Measurements from ENCODE around the gene TYK2.

The TYK2 gene

GRCh38 chr19:10419646-10420443 lies 39.5 kb upstream of the TYK2 start:
- H3K9me3 ChIP-seq (ENCODE audit: severe bottlenecking), result no peaks in the 10 kb centered on the region
- no peak for ATAC-seq (ENCODE audit: low read depth)
- H3K36me3 ChIP-seq (ENCODE audit: low read depth), result no peaks in the 10 kb centered on the region
- no peak overlapping the region for H3K27ac ChIP-seq (ENCODE audit: poor library complexity, severe bottlenecking)
- H3K4me3 ChIP-seq (ENCODE audit: severe bottlenecking), result peak overlapping the region; percentile 13
- TF ChIP-seq, protein P1, sequence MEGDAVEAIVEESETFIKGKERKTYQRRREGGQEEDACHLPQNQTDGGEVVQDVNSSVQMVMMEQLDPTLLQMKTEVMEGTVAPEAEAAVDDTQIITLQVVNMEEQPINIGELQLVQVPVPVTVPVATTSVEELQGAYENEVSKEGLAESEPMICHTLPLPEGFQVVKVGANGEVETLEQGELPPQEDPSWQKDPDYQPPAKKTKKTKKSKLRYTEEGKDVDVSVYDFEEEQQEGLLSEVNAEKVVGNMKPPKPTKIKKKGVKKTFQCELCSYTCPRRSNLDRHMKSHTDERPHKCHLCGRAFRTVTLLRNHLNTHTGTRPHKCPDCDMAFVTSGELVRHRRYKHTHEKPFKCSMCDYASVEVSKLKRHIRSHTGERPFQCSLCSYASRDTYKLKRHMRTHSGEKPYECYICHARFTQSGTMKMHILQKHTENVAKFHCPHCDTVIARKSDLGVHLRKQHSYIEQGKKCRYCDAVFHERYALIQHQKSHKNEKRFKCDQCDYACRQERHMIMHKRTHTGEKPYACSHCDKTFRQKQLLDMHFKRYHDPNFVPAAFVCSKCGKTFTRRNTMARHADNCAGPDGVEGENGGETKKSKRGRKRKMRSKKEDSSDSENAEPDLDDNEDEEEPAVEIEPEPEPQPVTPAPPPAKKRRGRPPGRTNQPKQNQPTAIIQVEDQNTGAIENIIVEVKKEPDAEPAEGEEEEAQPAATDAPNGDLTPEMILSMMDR (IDR thresholded peaks at IDR 0.05; ENCODE audit: poor library complexity, severe bottlenecking), result no peak
- H3K27me3 ChIP-seq (ENCODE audit: insufficient read depth, poor library complexity, severe bottlenecking), result peaks cover 75% of the 10 kb centered on the region
- no peak for DNase-seq (ENCODE audit: low spot score)
- H3K4me1 ChIP-seq (ENCODE audit: insufficient read depth, poor library complexity, severe bottlenecking), result peaks cover 10% of the 10 kb centered on the region

GRCh38 chr19:10419200-10419645 lies 38.9 kb upstream of the TYK2 start:
- Histone ChIP-seq H3K4me3 (ENCODE audit: severe bottlenecking) (no peak overlapping the region), H3K36me3 (ENCODE audit: low read depth) (no peaks in the 10 kb centered on the region), H3K27me3 (ENCODE audit: insufficient read depth, poor library complexity, severe bottlenecking) (peaks cover 68% of the 10 kb centered on the region), H3K4me1 (ENCODE audit: insufficient read depth, poor library complexity, severe bottlenecking) (peaks cover 10% of the 10 kb centered on the region), H3K9me3 (ENCODE audit: severe bottlenecking) (peaks cover 3% of the 10 kb centered on the region), H3K27ac (ENCODE audit: poor library complexity, severe bottlenecking) (no peak overlapping the region)
- DNase-seq (ENCODE audit: low spot score) (no peak), ATAC-seq (ENCODE audit: low read depth) (no peak)
- TF ChIP-seq, protein P1 (IDR thresholded peaks at IDR 0.05; ENCODE audit: poor library complexity, severe bottlenecking), result no peak

GRCh38 chr19:10418485-10419199 lies 38.3 kb upstream of the TYK2 start:
- peaks cover 10% of the 10 kb centered on the region for H3K4me1 ChIP-seq (ENCODE audit: insufficient read depth, poor library complexity, severe bottlenecking)
- H3K27ac ChIP-seq (ENCODE audit: poor library complexity, severe bottlenecking), result no peak overlapping the region
- DNase-seq (ENCODE audit: low spot score) (no peak), ATAC-seq (ENCODE audit: low read depth) (no peak)
- no peak overlapping the region for H3K4me3 ChIP-seq (ENCODE audit: severe bottlenecking)
- TF ChIP-seq, protein P1 (IDR thresholded peaks at IDR 0.05; ENCODE audit: poor library complexity, severe bottlenecking), result no peak
- peaks cover 3% of the 10 kb centered on the region for H3K9me3 ChIP-seq (ENCODE audit: severe bottlenecking)
- no peaks in the 10 kb centered on the region for H3K36me3 ChIP-seq (ENCODE audit: low read depth)
- H3K27me3 ChIP-seq (ENCODE audit: insufficient read depth, poor library complexity, severe bottlenecking), result peaks cover 64% of the 10 kb centered on the region

DNA sequence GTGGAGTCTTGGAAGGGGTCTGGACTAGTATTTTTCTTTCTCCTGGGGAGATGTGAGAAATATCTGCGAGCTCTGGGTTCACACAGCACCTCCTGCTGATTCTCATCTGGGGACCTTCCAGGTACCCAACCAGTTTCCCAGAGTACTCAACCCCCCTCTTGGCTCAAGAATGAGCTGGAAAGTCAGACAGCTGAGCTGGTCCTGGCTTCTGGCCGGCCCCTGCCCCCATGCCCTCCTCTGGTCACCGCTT lies 37.8 kb upstream of the TYK2 start:
- Histone ChIP-seq H3K4me1 (ENCODE audit: insufficient read depth, poor library complexity, severe bottlenecking) (peaks cover 10% of the 10 kb centered on the region), H3K27me3 (ENCODE audit: insufficient read depth, poor library complexity, severe bottlenecking) (peaks cover 59% of the 10 kb centered on the region), H3K36me3 (ENCODE audit: low read depth) (no peaks in the 10 kb centered on the region), H3K4me3 (ENCODE audit: severe bottlenecking) (no peak overlapping the region), H3K9me3 (ENCODE audit: severe bottlenecking) (peaks cover 3% of the 10 kb centered on the region), H3K27ac (ENCODE audit: poor library complexity, severe bottlenecking) (no peak overlapping the region)
- no peak for DNase-seq (ENCODE audit: low spot score)
- TF ChIP-seq, protein P1 (IDR thresholded peaks at IDR 0.05; ENCODE audit: poor library complexity, severe bottlenecking), result no peak
- no peak for ATAC-seq (ENCODE audit: low read depth)

All from RWPE2 (cell line).